Pancreas (tissue), 10 donors: ENCODE data around the gene IFT74. TPM values are rescaled to one million over a fixed set of nuclear protein-coding genes. Genes with fewer than 3 reads are reported as not detected.

Experiments
- ATAC-seq, 4 donors: fragments of 200-7000 bp; cut with Tn5 transposase; one replicate each; pipeline versions ENCODE4 v1.8.0 to v1.9.1; 2020; ENCODE audit warnings: mild to moderate bottlenecking in 4 of 4, moderate library complexity in 4 of 4
- DNase-seq, 6 donors: peaks; one replicate each; pipeline ENCODE4 v3.0.0-alpha.2; 2020
- FAIRE-seq: peaks from 2 replicates; lab custom pipeline; 2012; peaks lifted over from hg19 to GRCh38; lab: Jason Lieb, UNC
- H3K27ac ChIP-seq, 4 donors: fragments of 200-600 bp; sonication (generic); 1 replicate in 3 of 4; 2 replicates in 1 of 4; pipeline versions ENCODE4 v1.5.0 to v1.8.0; 2020
- H3K27me3 ChIP-seq, 4 donors: fragments of 200-600 bp; one replicate each; pipeline ENCODE4 v1.8.0; 2021
- H3K36me3 ChIP-seq, 3 donors: fragments of 200-600 bp; sonication (generic) in 1 of 3; one replicate each; pipeline versions ENCODE4 v1.5.0 to v1.8.0; 2020 to 2021
- H3K4me1 ChIP-seq, 3 donors: fragments of 200-600 bp; one replicate each; pipeline ENCODE4 v1.8.0; 2021
- H3K4me3 ChIP-seq, 4 donors: fragments of 200-600 bp; sonication (generic) in 2 of 4; one replicate each; pipeline versions ENCODE4 v1.5.0 to v1.8.0; 2020 to 2021
- H3K9me3 ChIP-seq, 4 donors: fragments of 200-600 bp; one replicate each; pipeline ENCODE4 v1.8.0; 2021
- CTCF ChIP-seq, 4 donors: fragments of 200-600 bp; sonication (generic) in 3 of 4; IDR thresholded peaks; one replicate each; pipeline versions ENCODE4 v1.5.0 to v1.8.0; 2021; ENCODE audit warnings: antibody characterized with exemption in 4 of 4
- WGBS, 2 donors: extraction: QIAGEN DNeasy Blood & Tissue Kit; methylation state at CpG; one replicate each; pipeline ENCODE4 v1.1.7; 2013; 5-methylcytosine and 5-hydroxymethylcytosine counted together
- intact Hi-C, 3 donors: fragments of 100-400 bp; cut with DNase I; formaldehyde crosslinking; loops; one replicate each; pipeline versions ENCODE4 v1.11.1 to v1.14.2; 2022
- polyA plus RNA-seq, 2 donors: library from polyadenylated mRNA; stranded (reverse); fragments of 200-250 nt; gene quantifications; one replicate each; pipeline ENCODE4 v1.2.3, GENCODE V29; 2013
- total RNA-seq, 6 donors: library from RNA; stranded (reverse); fragmentation: NEBNext Ultra II Directional in 4 of 6; extraction: Animal tissue kit (Norgen Biotek cat#: 25700) in 4 of 6; gene quantifications; one replicate each; pipeline versions ENCODE4 v1.2.1 to v1.2.4, GENCODE V29; 2021 to 2023
- donor health status: healthy with polysubstance abuse.
- donor health status: DM: no; HTN: no; CAD: no; lungs with moderate emphysema.
- donor health status: DM: no; HTN: no; CAD: no.
- donor health status: control.
- donor health status: control.
- donor health status: Bipolar disorder and iron deficiency.
- donor health status: DM: yes; HTN: yes; CAD: no.
- donor health status: DM: no; HTN: no; CAD: no.
- donor health status: DM: no; HTN: no; CAD: no.
- donor health status: DM: yes; HTN: yes; CAD: no.

IFT74 gene
- total and polyA plus RNA-seq, 8 donors = 5.2 to 10.7 (median 7.7) TPM

GRCh38 chr9:26928902-26929495 is 27.2 kb upstream of the IFT74 start:
- FAIRE-seq (no peak), DNase-seq (no peak)
- H3K36me3 ChIP-seq = peaks cover 0 to 14% (median 5%) of the 10 kb centered on the region in 3 donors

DNA sequence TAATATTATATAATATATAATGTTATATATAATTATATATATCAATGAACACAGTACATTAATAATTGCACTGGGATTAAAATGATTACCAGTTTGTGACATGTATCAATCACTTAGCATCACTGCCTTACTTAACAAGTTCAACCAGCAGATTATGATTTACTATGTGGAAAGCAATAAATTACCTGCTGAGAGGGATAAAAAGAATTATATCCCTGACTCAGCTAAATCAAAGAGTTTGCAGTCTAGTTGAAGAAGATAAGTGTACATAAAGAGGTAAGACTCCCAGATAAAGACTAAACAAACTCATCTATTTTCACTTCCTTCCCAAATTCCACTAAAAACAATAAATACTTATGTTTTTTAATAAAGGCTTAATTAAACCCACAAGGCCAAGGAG is 20.4 kb upstream of the IFT74 start:
- ATAC-seq (no peak), DNase-seq (no peak), FAIRE-seq (no peak)
- Histone ChIP-seq H3K9me3 (peaks cover 0 to 3% (median 0%) of the 10 kb centered on the region in 4 donors), H3K4me3 (no peak overlapping the region), H3K27ac (no peak overlapping the region), H3K4me1 (no peaks in the 10 kb centered on the region), H3K27me3 (no peaks in the 10 kb centered on the region), H3K36me3 (no peaks in the 10 kb centered on the region)
- no peak for TF ChIP-seq CTCF (IDR thresholded peaks at IDR 0.05)
- intact Hi-C loops = no loop called here

More at GRCh38 chr9:26928902-26929495, 27.2 kb upstream of the IFT74 start:
- no peaks in the 10 kb centered on the region for H3K27me3 ChIP-seq
- intact Hi-C loops = no loop called here
- ATAC-seq = no peak
- no peak overlapping the region for H3K4me3 ChIP-seq
- H3K27ac ChIP-seq = no peak overlapping the region
- TF ChIP-seq CTCF (IDR thresholded peaks at IDR 0.05) = no peak
- no peaks in the 10 kb centered on the region for H3K4me1 ChIP-seq
- 97 to 98% methylated on average over 8 of the region's 8 CpGs for WGBS, 2 donors
- H3K9me3 ChIP-seq = no peaks in the 10 kb centered on the region

- 98 to 99% methylated on average over 3 of the region's 3 CpGs for WGBS, 2 donors
Measured at GRCh38 chr9:26937816-26938371, 18.3 kb upstream of the IFT74 start.

GRCh38 chr9:26939955-26940711 is 16.1 kb upstream of the IFT74 start:
- intact Hi-C loops = no loop called here
- H3K27me3 ChIP-seq = no peaks in the 10 kb centered on the region
- ATAC-seq (no peak), DNase-seq (no peak), FAIRE-seq (no peak)
- peaks cover 0 to 3% (median 0%) of the 10 kb centered on the region in 4 donors for H3K9me3 ChIP-seq
- H3K4me3 ChIP-seq = no peak overlapping the region
- no peak overlapping the region for H3K27ac ChIP-seq
- TF ChIP-seq CTCF (IDR thresholded peaks at IDR 0.05) = no peak
- no peaks in the 10 kb centered on the region for H3K36me3 ChIP-seq
- 81 to 86% methylated on average over 3 of the region's 3 CpGs for WGBS, 2 donors
- peaks cover 1 to 9% (median 2%) of the 10 kb centered on the region in 3 donors for H3K4me1 ChIP-seq

More at GRCh38 chr9:26937816-26938371, 18.3 kb upstream of the IFT74 start:
- ATAC-seq (no peak), DNase-seq (no peak), FAIRE-seq (no peak)
- no peaks in the 10 kb centered on the region for H3K4me1 ChIP-seq
- H3K36me3 ChIP-seq = no peaks in the 10 kb centered on the region
- H3K4me3 ChIP-seq = no peak overlapping the region
- peaks cover 0 to 3% (median 0%) of the 10 kb centered on the region in 4 donors for H3K9me3 ChIP-seq
- no peak overlapping the region for H3K27ac ChIP-seq
- TF ChIP-seq CTCF (IDR thresholded peaks at IDR 0.05) = no peak
- H3K27me3 ChIP-seq = no peaks in the 10 kb centered on the region
- intact Hi-C loops = no loop called here
